GM12878 (cell line): Measurements from ENCODE around the gene DYSF. TPM values are rescaled to one million over a fixed set of nuclear protein-coding genes. Genes with fewer than 3 reads are reported as not detected.

Experiments used
- ATAC-seq: fragments of 200-7000 bp; cut with Tn5 transposase; 3 replicates; pipeline ENCODE4 v1.9.1; 2020; ENCODE audit warnings: mild to moderate bottlenecking, moderate library complexity
- BruUV-seq: library from RNA; stranded (reverse); fragments of 400-500 nt; replicated peaks from 2 replicates; lab custom pipeline; 2021; lab: Mats Ljungman, UMichigan
- CTCF ChIA-PET: fragments of 300-600 bp; sonication (Branson Sonifier 250); formaldehyde crosslinking; extraction: SDS; loops from one replicate; lab custom pipeline; 2021; ENCODE audit warnings: inconsistent platforms; lab: Yijun Ruan, JAX
- POLR2A ChIA-PET: fragments of 350-600 bp; formaldehyde crosslinking; extraction: SDS; loops from one replicate; lab custom pipeline; 2021; ENCODE audit warnings: inconsistent platforms; lab: Charles Lee
- RAD21 ChIA-PET: fragments of 300-600 bp; sonication (Branson Sonifier 250); formaldehyde crosslinking; loops from one replicate; lab custom pipeline; 2023; ENCODE audit warnings: antibody characterized with exemption; ENCODE audit not compliant: unreplicated experiment; lab: Charles Lee
- SMC1A ChIA-PET: fragments of 300-600 bp; sonication (Branson Sonifier 250); formaldehyde crosslinking; loops from one replicate; lab custom pipeline; 2023; ENCODE audit not compliant: unreplicated experiment, uncharacterized antibody; lab: Charles Lee
- DNase-seq: peaks from one replicate; pipeline ENCODE4 v3.0.0-alpha.2; 2011; ENCODE audit warnings: low read depth, low spot score
- FAIRE-seq: peaks from 3 replicates; lab custom pipeline; 2011; peaks lifted over from hg19 to GRCh38; lab: Jason Lieb, UNC
- H2AFZ ChIP-seq: 2 replicates; pipeline ENCODE4 v1.6.0; 2011; ENCODE audit warnings: low read depth, low read length, control low read depth; ENCODE audit not compliant: control insufficient read depth
- H3K27ac ChIP-seq: 2 replicates; pipeline ENCODE4 v1.5.1; 2011; ENCODE audit warnings: control low read depth; ENCODE audit not compliant: control insufficient read depth, insufficient read depth
- H3K27me3 ChIP-seq, 2 experiments: replicated peaks in 1 of 2; 2 replicates each; pipeline versions ENCODE4 v1.6.0 to v1.6.1; 2011; ENCODE audit warnings: low read length in 1 of 2; ENCODE audit not compliant: control insufficient read depth in 2 of 2, insufficient read depth in 2 of 2
- H3K36me3 ChIP-seq, 2 experiments: 2 replicates each; pipeline ENCODE4 v1.5.1; 2011; ENCODE audit warnings: low read length in 1 of 2; ENCODE audit not compliant: control insufficient read depth in 2 of 2, insufficient read depth in 2 of 2
- H3K4me1 ChIP-seq: 2 replicates; pipeline ENCODE4 v1.6.1; 2011; ENCODE audit warnings: mild to moderate bottlenecking, low read length, moderate library complexity, mixed read lengths; ENCODE audit not compliant: control insufficient read depth, insufficient read depth
- H3K4me2 ChIP-seq: 2 replicates; pipeline ENCODE4 v1.6.0; 2011; ENCODE audit warnings: control low read depth; ENCODE audit not compliant: control insufficient read depth, insufficient read depth
- H3K4me3 ChIP-seq: fragments of 200-600 bp; sonication (generic); 2 replicates; pipeline ENCODE4 v1.5.1; 2016
- H3K79me2 ChIP-seq: 2 replicates; pipeline ENCODE4 v1.6.0; 2011; ENCODE audit warnings: low read length; ENCODE audit not compliant: control insufficient read depth, insufficient read depth
- H3K9ac ChIP-seq: 2 replicates; pipeline ENCODE4 v1.8.0; 2011; ENCODE audit warnings: low read length, control low read depth, mixed read lengths; ENCODE audit not compliant: control insufficient read depth, insufficient read depth
- H3K9me3 ChIP-seq: replicated peaks from 3 replicates; pipeline ENCODE4 v1.5.1; 2011; ENCODE audit warnings: mild to moderate bottlenecking, low read length; ENCODE audit not compliant: control insufficient read depth, insufficient read depth
- H4K20me1 ChIP-seq: 2 replicates; pipeline ENCODE4 v1.6.0; 2011; ENCODE audit not compliant: control insufficient read depth, insufficient read depth
- E2F8 ChIP-seq: fragments of 450-650 bp; IDR thresholded peaks from 2 replicates; pipeline ENCODE4 v1.6.1; 2018; ENCODE audit warnings: mild to moderate bottlenecking, low read depth, moderate library complexity; ENCODE audit not compliant: partially characterized antibody
- EGR1 ChIP-seq, 2 experiments: IDR thresholded peaks; 1 replicate in 1 of 2; 2 replicates in 1 of 2; pipeline ENCODE4 v1.6.1; 2011 to 2012; ENCODE audit warnings: low read depth in 2 of 2, low read length in 2 of 2, borderline replicate concordance in 1 of 2, mild to moderate bottlenecking in 1 of 2, moderate library complexity in 1 of 2
- ELK1 ChIP-seq: IDR thresholded peaks from 2 replicates; pipeline ENCODE4 v1.6.1; 2012; ENCODE audit warnings: low read depth, low read length, improper control_type of control experiment
- HDAC6 ChIP-seq: fragments of 200-600 bp; sonication (generic); IDR thresholded peaks from one replicate; pipeline ENCODE4 v1.8.0; 2017; ENCODE audit warnings: antibody characterized with exemption; ENCODE audit not compliant: unreplicated experiment
- IKZF1 ChIP-seq: fragments of 450-650 bp; conservative IDR thresholded peaks from 2 replicates; pipeline ENCODE4 v1.6.1; 2017; ENCODE audit warnings: antibody characterized with exemption, mild to moderate bottlenecking
- IRF3 ChIP-seq: fragments of 450-650 bp; IDR thresholded peaks from 2 replicates; pipeline ENCODE4 v1.6.1; 2014; ENCODE audit warnings: mild to moderate bottlenecking
- JUND ChIP-seq: IDR thresholded peaks from 2 replicates; pipeline ENCODE4 v1.6.1; 2012; ENCODE audit warnings: low read depth, mild to moderate bottlenecking, low read length, improper control_type of control experiment, moderate library complexity
- MYB ChIP-seq: fragments of 150-350 bp; IDR thresholded peaks from 2 replicates; pipeline ENCODE4 v1.6.1; 2014; ENCODE audit warnings: mild to moderate bottlenecking, low read depth, low read length, borderline replicate concordance
- NBN ChIP-seq: fragments of 450-650 bp; IDR thresholded peaks from 2 replicates; pipeline ENCODE4 v1.6.1; 2016
- SREBF1 ChIP-seq: IDR thresholded peaks from 2 replicates; pipeline ENCODE4 v1.6.1; 2012; ENCODE audit warnings: mild to moderate bottlenecking, low read length
- TCF3 ChIP-seq: IDR thresholded peaks from 2 replicates; pipeline ENCODE4 v1.6.1; 2012; ENCODE audit warnings: low read depth, mild to moderate bottlenecking, low read length, borderline replicate concordance; ENCODE audit not compliant: insufficient read depth
- ZNF592 ChIP-seq: fragments of 450-650 bp; IDR thresholded peaks from 2 replicates; pipeline ENCODE4 v1.6.1; 2017; ENCODE audit warnings: mild to moderate bottlenecking, moderate library complexity
- ZSCAN29 ChIP-seq: fragments of 450-650 bp; IDR thresholded peaks from 2 replicates; pipeline ENCODE4 v1.6.1; 2017; ENCODE audit warnings: mild to moderate bottlenecking, moderate library complexity
- WGBS: methylation state at CpG from one replicate; pipeline ENCODE4 v1.1.6; 2016; ENCODE audit warnings: low lambda C conversion rate; ENCODE audit not compliant: insufficient replicate concordance, insufficient coverage; ENCODE audit errors: missing lambda C conversion rate; 5-methylcytosine and 5-hydroxymethylcytosine counted together
- in situ Hi-C: fragments of 300-500 bp; cut with MboI; formaldehyde crosslinking; loops from 9 replicates; pipeline ENCODE4 v1.14.3; 2018; ENCODE audit warnings: mixed read lengths
- intact Hi-C: fragments of 100-400 bp; cut with micrococcal nuclease; formaldehyde crosslinking; loops from one replicate; pipeline ENCODE4 v1.14.2; 2022; ENCODE audit not compliant: unreplicated experiment
- polyA plus RNA-seq, 11 experiments: library from polyadenylated mRNA; depleted of rRNA in 4 of 11; unstranded in 6 of 11; stranded (reverse) in 5 of 11; fragments of >200 nt; fragmentation: Nextera tagmentation in 4 of 11; fragmentation: Illumina TruSeq in 1 of 11; extraction: Ambion mirVana in 4 of 11; extraction: Trizol in 1 of 11; gene quantifications; 1 replicate in 1 of 11; 2 replicates in 10 of 11; pipeline versions ENCODE4 v1.2.1 to v1.2.3, GENCODE V29; 2011 to 2016; ENCODE audit warnings: inconsistent platforms in 2 of 11, missing spikeins in 2 of 11, low read depth in 1 of 11
- total RNA-seq, 4 experiments: library from RNA; depleted of rRNA in 3 of 4; stranded (reverse); fragments of >200 nt in 3 of 4; fragmentation: Illumina TruSeq in 1 of 4; extraction: Trizol in 1 of 4; gene quantifications; 2 replicates each; pipeline versions ENCODE4 v1.2.1 to v1.2.3, GENCODE V29; 2013 to 2021

DYSF gene
- total and polyA plus RNA-seq, 10 of the 15 experiments (the other 5 are each of a cell fraction or from before 2014, with no cell fraction given) = under 0.01 to 0.15 (median 0.03) TPM; not detected in 7

GRCh38 chr2:71521436-71521950 lies 68.1 kb downstream of the DYSF start:
- ChIA-PET CTCF (interaction anchor here (1.2 to 1.3 kb wide), 2 partner anchors 12 to 222 kb away, joined by 3 read pairs; no protein-coding TSS in a partner anchor), RAD21 (no interaction called here), SMC1A (no interaction called here), POLR2A (no interaction called here)
- Histone ChIP-seq H3K27ac (no peak overlapping the region), H3K36me3 (no peaks in the 10 kb centered on the region), H3K79me2 (no peaks in the 10 kb centered on the region), H3K4me2 (no peak overlapping the region), H2AFZ (no peak overlapping the region), H3K9me3 (no peaks in the 10 kb centered on the region), H3K27me3 (no peaks in the 10 kb centered on the region; a peak in 3 of 4 replicates), H3K4me1 (no peaks in the 10 kb centered on the region), H4K20me1 (no peaks in the 10 kb centered on the region), H3K9ac (no peak overlapping the region), H3K4me3 (no peak overlapping the region)
- FAIRE-seq (no peak), DNase-seq (no peak), ATAC-seq (no peak)
- intact Hi-C loops = no loop called here
- 10% methylated on average over 8 of the region's 8 CpGs for WGBS
- no TSS peak for BruUV-seq
- in situ Hi-C loops = loop anchor here (10.0 to 25.0 kb wide), 2 partner anchors 359 to 1223 kb away; no protein-coding TSS in a partner anchor
- no peak for TF ChIP-seq SREBF1
- no peak for TF ChIP-seq IKZF1
- TF ChIP-seq ZNF592 = no peak
- TF ChIP-seq EGR1 (IDR thresholded peaks at IDR 0.05; ENCODE audit: borderline replicate concordance in 1 of 2, low read depth in 2 of 2, low read length in 2 of 2) = no peak
- TF ChIP-seq HDAC6 = no peak
- no peak for TF ChIP-seq IRF3
- TF ChIP-seq E2F8 = no peak
- TF ChIP-seq MYB = no peak
- no peak for TF ChIP-seq NBN
- no peak for TF ChIP-seq TCF3
- TF ChIP-seq ZSCAN29 = no peak
- TF ChIP-seq ELK1 = no peak
- TF ChIP-seq JUND = no peak
